ENCODE measurements around the gene CAMKV.
"Not testable (repeated sequence)": the region's sequence is repeated elsewhere in the genome, so short reads cannot be mapped to it uniquely, and the experiment has no call there.

Gene CAMKV

GRCh38 chr3:49844464-49845183 lies 25.1 kb downstream of the CAMKV start:
- no peak for FAIRE-seq

- no peak for FAIRE-seq
These were observed 26.7 kb downstream of the CAMKV start for GRCh38 chr3:49842843-49843517.

- no peak for FAIRE-seq
These were observed 27.9 kb downstream of the CAMKV start for GRCh38 chr3:49841806-49842205.

GRCh38 chr3:49841126-49841696 lies 28.5 kb downstream of the CAMKV start:
- no peak for FAIRE-seq

- FAIRE-seq: no peak
These were observed 29.3 kb downstream of the CAMKV start for GRCh38 chr3:49840388-49840787.

- FAIRE-seq: no peak
These were observed 30.4 kb downstream of the CAMKV start for GRCh38 chr3:49839193-49839809.

GRCh38 chr3:49831341-49831740 lies 38.4 kb downstream of the CAMKV start:
- no peak for FAIRE-seq

- no peak for FAIRE-seq
These were observed 43.7 kb downstream of the CAMKV start for GRCh38 chr3:49826016-49826415.

GRCh38 chr3:49823131-49823530 lies 46.6 kb downstream of the CAMKV start:
- not testable (repeated sequence) for FAIRE-seq

- no peak for FAIRE-seq
These were observed 56.1 kb downstream of the CAMKV start, which contains the start of gene UBA7 for GRCh38 chr3:49813497-49814174. Gene UBA7, minus strand, starts transcription at chr3:49813953. Its CDS starts 166 bp downstream, at chr3:49813787.

- FAIRE-seq: no peak
These were observed 56.7 kb downstream of the CAMKV start for GRCh38 chr3:49812916-49813496.
